HG02763 (cell line): Measurements from ENCODE around the gene PACRG.
"Not testable (repeated sequence)": the region's sequence is repeated elsewhere in the genome, so short reads cannot be mapped to it uniquely, and the experiment has no call there.

ENCODE experiments used
- ATAC-seq: cut with Tn5 transposase; IDR thresholded peaks from one replicate; pipeline ENCODE4 v1.9.1; 2021; ENCODE audit warnings: mild to moderate bottlenecking, moderate library complexity; ENCODE audit not compliant: unreplicated experiment

Gene PACRG

GRCh38 chr6:162727322-162728182 is at the start of gene PACRG, which contains the start of gene PRKN:
Gene PACRG (plus strand): TSS chr6:162727974.
Gene PRKN (minus strand): TSS chr6:162727766.
- peak; percentile 97 for ATAC-seq

GRCh38 chr6:162678896-162679295 is 48.9 kb upstream of the PACRG start:
- not testable (repeated sequence) for ATAC-seq

DNA sequence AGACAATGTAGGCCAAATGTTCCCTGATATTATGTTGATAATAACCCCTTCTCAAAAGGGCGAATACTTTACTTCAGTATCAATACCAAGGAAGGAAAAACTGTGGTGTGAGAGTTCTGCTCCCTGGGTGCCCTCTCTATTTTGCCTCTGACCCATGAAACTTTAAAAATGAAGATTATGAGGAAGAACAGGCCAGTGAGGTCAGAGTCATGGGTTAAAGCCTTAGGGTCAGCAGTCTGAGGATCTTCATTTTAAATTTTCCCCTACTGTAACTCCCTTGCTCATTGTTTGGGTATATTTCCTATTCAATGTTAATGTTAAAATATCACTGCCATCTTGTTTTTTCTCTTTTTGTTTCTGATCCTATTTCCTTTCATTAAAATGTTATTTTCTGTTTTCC is 48.1 kb upstream of the PACRG start:
- ATAC-seq, result no peak

DNA sequence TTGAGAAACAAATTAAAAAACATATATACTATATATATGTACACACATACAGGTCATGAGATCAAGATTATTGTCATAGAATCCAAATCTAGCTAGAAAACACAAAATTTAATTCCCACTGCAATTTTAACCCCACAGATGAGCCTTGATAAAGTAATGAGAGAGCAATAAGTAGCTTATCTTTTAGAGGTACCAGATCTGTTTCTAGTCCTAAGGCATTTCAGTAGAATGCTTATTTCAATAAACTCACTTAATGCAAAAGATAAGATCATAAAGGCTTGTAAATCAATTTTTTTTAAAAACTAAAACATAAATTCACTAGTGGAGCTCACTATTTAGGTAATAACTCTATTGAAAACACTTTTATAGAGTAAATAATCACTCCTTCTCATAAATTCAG is 47.4 kb upstream of the PACRG start:
- no peak for ATAC-seq

GRCh38 chr6:162680871-162681270 is 46.9 kb upstream of the PACRG start:
- no peak for ATAC-seq

DNA sequence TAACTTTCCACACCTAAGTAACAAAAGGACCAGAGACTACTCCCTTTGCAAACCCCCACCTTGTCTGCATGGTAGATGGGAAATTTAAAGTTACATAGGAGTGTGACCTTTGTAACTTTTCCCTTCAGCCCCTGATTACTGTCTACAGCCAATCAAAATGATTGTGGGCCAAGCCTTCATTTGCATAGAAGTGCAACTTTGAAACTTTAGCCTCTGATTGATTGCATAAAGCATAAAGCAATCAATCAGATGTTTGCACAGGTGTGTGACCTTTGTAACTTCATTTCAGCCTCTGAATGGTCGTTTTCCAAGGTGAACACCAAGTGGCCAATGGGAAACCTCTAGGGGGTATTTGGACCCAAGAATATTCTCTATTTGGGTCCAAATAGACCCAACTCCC is 46.3 kb upstream of the PACRG start:
- no peak for ATAC-seq

GRCh38 chr6:162683135-162683534 is 44.6 kb upstream of the PACRG start:
- ATAC-seq, result no peak

DNA sequence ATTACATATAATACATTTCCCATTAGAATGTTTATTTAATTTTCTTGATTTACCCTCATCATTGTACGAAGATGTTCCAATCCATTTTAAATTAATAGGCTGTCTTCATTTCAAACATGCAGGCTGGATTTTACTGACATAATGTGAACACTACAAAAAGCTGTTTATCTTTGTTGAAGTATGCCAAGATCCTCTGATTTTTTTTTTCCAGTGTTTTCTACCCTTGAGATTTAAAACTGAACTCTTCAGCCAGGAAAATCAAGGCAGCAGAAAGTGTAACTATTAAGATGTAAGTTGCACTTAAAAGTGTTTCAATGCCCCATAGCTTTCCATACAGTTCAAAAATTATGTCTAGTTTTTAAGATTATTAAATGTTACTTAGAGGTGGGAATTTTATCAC is 43.7 kb upstream of the PACRG start:
- ATAC-seq, result no peak

DNA sequence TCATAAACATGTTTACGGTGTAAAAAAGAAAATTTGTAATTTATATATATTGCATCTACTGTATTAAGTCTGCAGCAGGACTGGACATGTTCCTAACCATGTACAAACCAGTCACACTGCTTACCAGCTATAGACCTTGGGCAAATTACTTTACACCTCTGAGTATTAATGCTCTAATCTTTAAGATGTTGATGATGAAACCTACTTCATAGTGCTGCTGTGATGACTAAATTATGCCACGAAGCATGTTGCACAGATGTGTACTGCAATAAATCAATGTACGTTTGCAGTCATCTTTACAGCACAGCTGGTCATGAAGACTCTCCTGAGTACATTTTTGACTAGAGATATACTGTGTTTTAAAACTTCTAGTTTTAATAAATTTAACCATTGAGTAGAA is 42.8 kb upstream of the PACRG start:
- ATAC-seq, result no peak

GRCh38 chr6:162685586-162685985 is 42.2 kb upstream of the PACRG start:
- ATAC-seq, result no peak

DNA sequence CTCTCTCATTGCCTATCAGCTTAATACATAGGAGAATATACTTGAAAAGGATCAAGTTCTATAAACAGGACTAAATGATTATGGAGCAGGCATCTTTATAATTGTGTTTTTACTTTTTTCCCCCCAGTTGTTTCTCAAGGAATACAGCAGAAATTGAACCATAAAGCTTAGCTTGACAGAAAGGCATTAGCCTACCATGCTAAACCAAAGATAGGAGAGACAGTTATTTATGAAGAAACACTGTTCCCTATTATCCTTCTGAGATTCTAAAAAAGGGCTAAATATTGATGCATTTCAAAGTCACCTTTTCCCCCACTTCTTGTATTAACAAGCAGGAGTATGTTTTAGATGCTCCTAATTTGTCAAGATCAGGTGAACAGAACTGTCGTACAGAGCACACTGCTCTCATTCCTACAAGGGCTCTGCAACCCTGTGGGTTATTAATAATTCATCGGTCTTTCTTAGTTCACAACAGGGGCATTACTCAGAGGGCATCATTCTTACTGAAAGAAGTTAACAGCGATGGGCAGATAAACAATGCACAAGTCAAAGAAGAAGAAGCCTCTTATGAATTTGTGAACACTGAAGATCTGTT is 38.9 kb upstream of the PACRG start:
- no peak for ATAC-seq

- no peak for ATAC-seq
These were observed 37.6 kb upstream of the PACRG start for GRCh38 chr6:162690158-162690557.

- ATAC-seq, result no peak
These were observed 29.8 kb upstream of the PACRG start for GRCh38 chr6:162697872-162698403.

DNA sequence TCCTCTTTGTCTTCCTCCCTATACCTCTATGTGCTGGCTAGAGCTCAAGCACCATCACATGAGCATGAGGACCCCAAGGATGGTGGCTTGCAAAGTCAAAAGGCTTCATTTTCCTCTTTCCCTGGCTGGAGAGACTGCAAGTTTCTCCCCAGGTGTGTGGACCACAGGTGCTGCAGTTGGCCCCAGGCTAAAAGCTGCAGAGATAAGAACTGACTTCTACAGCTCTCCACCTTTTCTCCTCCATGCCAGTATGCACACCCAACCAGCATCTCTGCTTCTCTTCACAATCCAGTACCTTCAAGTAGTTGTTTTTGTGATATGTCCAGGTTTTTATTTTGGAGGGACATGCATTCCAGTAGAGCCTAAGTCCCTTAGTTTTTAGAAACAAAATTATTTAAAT is 29.3 kb upstream of the PACRG start:
- ATAC-seq, result no peak

DNA sequence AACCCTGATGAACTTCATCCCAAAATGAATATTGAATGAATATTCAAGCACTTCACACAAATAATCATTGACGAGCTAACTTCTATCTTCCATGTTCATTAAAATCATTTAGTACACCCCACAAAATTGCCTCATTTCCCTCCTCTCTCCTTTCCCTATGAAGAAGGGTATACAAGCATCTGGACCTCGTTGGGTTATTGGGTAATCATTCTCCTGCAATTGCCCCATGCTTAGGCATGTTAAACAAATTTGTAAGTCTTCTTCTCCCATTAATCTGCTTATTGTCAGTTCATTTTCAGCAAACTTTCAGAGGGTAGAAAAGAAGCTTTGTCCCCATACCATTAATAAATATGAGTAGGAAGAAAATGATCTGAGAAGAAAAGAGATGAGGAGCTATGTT is 27.8 kb upstream of the PACRG start:
- no peak for ATAC-seq

GRCh38 chr6:162700966-162701365 is 26.8 kb upstream of the PACRG start:
- no peak for ATAC-seq

DNA sequence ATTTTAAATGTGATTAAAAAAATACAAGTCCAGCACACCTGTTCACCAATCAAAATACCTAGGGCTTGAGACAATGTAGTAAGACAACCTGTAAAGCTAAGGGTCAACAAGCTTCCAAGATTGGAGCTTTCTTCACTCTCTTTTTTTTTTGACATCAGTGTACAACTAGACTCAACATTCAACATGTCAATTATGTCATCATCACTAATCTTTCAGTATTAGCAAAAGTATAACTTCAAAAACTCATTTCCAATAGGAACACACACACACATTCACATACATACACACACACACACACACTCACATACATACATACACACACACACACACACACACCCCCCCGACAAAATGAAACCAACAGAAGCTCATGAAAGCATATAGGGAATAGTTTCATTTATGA is 26.2 kb upstream of the PACRG start:
- no peak for ATAC-seq

GRCh38 chr6:162702446-162702845 is 25.3 kb upstream of the PACRG start:
- no peak for ATAC-seq

DNA sequence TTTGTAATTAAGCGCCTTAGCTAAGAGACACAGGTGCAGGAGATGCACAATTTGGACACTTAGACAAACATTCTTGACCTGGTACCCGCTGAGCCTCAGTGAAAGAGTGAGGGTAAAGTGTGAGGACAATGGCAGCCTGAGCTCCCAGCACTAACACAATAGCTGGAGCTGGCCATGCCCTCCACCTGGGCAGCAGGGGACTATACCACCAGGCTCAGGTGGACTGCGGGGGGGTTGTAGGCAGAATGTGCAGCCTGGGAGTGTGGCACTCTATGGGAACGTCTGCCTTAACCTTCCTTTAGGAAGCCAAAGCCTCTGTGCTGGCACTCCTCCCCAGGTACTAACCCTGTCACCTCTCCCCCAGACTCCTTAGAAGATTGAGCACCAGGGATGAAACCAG is 23.8 kb upstream of the PACRG start:
- ATAC-seq, result no peak

GRCh38 chr6:162705736-162706135 is 22.0 kb upstream of the PACRG start:
- no peak for ATAC-seq

GRCh38 chr6:162706232-162706631 is 21.5 kb upstream of the PACRG start:
- no peak for ATAC-seq

DNA sequence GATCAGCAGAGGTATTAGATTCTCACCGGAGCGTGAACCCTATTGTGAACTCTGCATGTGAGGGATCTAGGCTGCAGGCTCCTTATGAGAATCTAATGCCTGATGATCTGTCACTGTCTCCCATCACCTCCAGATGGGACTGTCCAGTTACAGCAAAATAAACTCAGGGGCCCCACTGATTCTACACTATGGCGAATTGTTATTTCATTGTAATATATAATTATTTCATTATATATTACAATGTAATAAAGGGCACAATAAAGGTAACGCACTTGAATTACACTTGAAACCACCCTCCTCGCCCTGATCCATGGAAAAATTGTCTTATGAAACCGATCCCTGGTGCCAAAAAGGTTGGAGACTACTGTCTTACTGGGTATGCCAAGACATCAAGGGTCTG is 18.8 kb upstream of the PACRG start:
- ATAC-seq, result no peak
